ENCODE results near the gene RHBDF1. TPM values are rescaled to one million over a fixed set of nuclear protein-coding genes. Genes with fewer than 3 reads are reported as not detected.

The RHBDF1 gene
- total RNA-seq, 4 donors from 2014 or later: 92.7 to 157 (median 137) TPM

DNA sequence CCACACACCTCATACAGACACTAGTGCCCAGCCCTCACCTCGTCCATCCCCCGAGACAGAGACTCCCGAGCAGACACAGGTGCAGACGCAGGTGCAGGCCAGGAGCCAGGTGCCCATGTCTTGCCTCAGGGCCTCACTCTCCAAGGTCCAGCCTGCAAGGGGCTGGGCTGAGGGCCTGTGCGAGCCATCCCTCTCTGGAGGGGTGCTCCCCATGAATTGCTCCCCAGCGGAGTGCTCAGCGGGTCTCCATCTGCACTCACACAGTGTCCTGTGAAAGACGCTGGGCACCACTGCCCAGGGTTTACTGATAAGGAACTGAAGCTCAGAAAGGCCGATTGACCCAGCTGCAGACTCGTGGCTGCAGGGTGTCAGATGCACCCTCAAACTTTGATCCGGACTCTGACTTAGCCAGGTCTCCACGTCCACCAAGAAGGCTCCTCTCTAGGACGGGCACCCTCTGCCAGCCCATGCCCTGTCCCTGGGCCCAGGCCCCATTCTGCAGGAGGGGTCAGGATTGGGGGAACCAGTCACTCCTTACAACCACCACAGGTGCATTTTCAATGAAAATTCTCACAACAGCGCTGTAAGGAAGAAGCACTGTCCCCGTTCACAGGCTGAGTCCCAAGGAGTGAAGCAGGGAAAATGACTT is 36.0 kb downstream of the RHBDF1 start:
- no peaks in the 10 kb centered on the region for H3K9me3 ChIP-seq
- DNase-seq (ENCODE audit: low spot score in 2 of 2): no peak
- no peaks in the 10 kb centered on the region for H3K36me3 ChIP-seq
- no peak overlapping the region for H3K4me3 ChIP-seq
- 88 to 93% methylated on average over 12 to 13 of the region's 15 CpGs for WGBS, 2 donors
- TF ChIP-seq POLR2A (IDR thresholded peaks at IDR 0.05) (no peak), EP300 (IDR thresholded peaks at IDR 0.05) (no peak)
- TF ChIP-seq, protein P1, sequence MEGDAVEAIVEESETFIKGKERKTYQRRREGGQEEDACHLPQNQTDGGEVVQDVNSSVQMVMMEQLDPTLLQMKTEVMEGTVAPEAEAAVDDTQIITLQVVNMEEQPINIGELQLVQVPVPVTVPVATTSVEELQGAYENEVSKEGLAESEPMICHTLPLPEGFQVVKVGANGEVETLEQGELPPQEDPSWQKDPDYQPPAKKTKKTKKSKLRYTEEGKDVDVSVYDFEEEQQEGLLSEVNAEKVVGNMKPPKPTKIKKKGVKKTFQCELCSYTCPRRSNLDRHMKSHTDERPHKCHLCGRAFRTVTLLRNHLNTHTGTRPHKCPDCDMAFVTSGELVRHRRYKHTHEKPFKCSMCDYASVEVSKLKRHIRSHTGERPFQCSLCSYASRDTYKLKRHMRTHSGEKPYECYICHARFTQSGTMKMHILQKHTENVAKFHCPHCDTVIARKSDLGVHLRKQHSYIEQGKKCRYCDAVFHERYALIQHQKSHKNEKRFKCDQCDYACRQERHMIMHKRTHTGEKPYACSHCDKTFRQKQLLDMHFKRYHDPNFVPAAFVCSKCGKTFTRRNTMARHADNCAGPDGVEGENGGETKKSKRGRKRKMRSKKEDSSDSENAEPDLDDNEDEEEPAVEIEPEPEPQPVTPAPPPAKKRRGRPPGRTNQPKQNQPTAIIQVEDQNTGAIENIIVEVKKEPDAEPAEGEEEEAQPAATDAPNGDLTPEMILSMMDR (IDR thresholded peaks at IDR 0.05): no peak
- no peak overlapping the region for H3K27ac ChIP-seq
- H3K4me1 ChIP-seq: no peaks in the 10 kb centered on the region
- H3K27me3 ChIP-seq: no peaks in the 10 kb centered on the region

DNA sequence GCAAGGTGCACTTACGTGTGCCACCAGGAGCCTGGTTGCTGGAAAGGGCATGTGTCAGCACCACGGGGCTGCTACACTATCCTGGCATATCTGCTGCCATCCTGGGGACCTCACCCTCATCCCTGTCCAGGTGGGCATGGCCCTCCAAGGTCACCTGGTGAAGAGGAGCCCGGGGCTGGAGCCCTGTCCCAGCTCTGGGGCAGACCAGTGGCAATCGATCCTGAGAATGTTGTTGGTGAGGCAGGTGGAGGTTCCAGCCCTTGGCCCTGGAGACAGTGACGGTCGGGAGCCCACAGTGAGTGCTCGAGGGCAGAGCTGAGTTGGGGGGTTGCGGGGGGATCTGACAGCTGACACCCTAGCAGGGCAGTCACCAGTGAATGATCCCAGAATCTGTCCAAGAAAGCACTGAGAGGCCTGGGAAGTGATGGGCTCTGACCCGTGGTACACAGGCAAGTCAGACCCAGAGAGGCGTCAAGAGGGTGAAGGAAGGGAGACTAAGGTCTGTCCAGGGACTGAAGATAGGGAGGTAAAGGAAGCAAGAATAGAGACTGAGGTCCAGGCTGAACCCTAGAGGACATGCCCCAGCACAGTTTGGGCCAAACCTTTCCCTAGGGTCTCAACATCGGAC is 36.6 kb downstream of the RHBDF1 start:
- Histone ChIP-seq H3K36me3 (no peaks in the 10 kb centered on the region), H3K27ac (no peak overlapping the region), H3K4me1 (no peaks in the 10 kb centered on the region), H3K4me3 (no peak overlapping the region), H3K27me3 (no peaks in the 10 kb centered on the region), H3K9me3 (no peaks in the 10 kb centered on the region)
- TF ChIP-seq EP300 (IDR thresholded peaks at IDR 0.05): no peak
- no peak for TF ChIP-seq POLR2A (IDR thresholded peaks at IDR 0.05)
- TF ChIP-seq, protein P1 (IDR thresholded peaks at IDR 0.05): no peak
- WGBS, 2 donors: 79 to 90% methylated on average over 10 to 11 of the region's 11 CpGs
- no peak for DNase-seq (ENCODE audit: low spot score in 2 of 2)

DNA sequence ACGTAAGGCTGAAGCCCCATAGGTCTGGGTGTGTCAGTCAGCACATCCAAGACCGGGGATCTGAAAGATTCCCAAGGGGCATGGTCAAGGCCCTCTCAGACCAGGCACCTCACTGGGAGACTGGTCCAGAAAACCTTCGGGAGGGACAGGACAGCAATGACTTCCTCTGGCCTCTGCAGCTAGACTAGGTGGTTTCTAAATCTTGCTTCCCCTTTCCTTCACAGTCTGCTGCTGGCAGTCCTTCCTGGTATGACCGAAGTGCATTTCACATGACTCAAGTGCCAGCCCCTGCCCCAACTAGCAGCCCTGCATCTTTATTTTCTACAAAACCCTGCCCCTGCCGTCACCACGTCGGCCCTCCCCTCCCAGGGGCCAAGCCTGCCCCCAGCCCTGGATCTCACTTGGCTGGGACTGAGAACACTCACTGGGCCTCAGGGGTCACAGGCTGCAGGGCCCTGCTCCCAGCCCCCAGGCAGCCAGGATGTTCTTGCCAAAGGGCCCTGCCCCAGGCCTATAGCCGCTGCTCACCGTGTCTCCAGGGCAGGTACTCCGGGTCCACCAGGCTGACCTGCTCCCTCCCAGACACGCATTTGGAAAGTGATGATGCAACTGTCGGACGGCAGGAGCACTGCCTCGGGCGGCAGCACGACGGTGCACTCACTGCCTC is 37.3 kb downstream of the RHBDF1 start:
- H3K36me3 ChIP-seq: no peaks in the 10 kb centered on the region
- 57 to 66% methylated on average over 16 to 17 of the region's 17 CpGs for WGBS, 2 donors
- H3K4me3 ChIP-seq: no peak overlapping the region
- no peak overlapping the region for H3K27ac ChIP-seq
- no peaks in the 10 kb centered on the region for H3K9me3 ChIP-seq
- DNase-seq (ENCODE audit: low spot score in 2 of 2): no peak
- H3K27me3 ChIP-seq: no peaks in the 10 kb centered on the region
- no peaks in the 10 kb centered on the region for H3K4me1 ChIP-seq
- TF ChIP-seq POLR2A (IDR thresholded peaks at IDR 0.05) (no peak), EP300 (IDR thresholded peaks at IDR 0.05) (no peak)
- TF ChIP-seq, protein P1 (IDR thresholded peaks at IDR 0.05): no peak

DNA sequence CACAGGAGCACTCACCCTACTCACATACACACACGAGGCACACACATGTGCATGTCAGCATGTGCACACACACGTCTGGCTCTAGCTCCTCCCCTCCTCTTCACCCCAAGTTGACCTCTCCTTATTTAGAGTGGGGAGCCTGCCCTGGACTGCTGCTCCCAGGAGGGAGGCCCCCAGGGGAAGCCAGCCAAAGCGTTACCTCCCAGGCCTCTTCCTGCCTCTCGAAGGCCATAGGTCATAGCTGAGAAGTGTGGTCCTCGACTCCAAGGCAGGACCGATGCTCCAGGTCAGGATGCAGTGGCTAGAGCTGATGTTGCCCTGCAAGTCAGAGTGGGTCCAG is 37.8 kb downstream of the RHBDF1 start:
- H3K36me3 ChIP-seq: no peaks in the 10 kb centered on the region
- no peak for DNase-seq (ENCODE audit: low spot score in 2 of 2)
- TF ChIP-seq, protein P1 (IDR thresholded peaks at IDR 0.05): no peak
- no peak overlapping the region for H3K4me3 ChIP-seq
- no peaks in the 10 kb centered on the region for H3K27me3 ChIP-seq
- no peaks in the 10 kb centered on the region for H3K4me1 ChIP-seq
- H3K9me3 ChIP-seq: no peaks in the 10 kb centered on the region
- H3K27ac ChIP-seq: no peak overlapping the region
- WGBS, 2 donors: 29 to 41% methylated on average over 6 of the region's 6 CpGs
